AG04449 (cell line): Measurements from ENCODE around the gene TRPC3.

ENCODE experiments used
- CTCF ChIA-PET: fragments of 350-600 bp; formaldehyde crosslinking; extraction: SDS; loops from one replicate; lab custom pipeline; 2021; ENCODE audit warnings: antibody characterized with exemption; lab: Yijun Ruan, JAX
- POLR2A ChIA-PET: fragments of 400-600, 350-600 bp; formaldehyde crosslinking; extraction: SDS; loops from one replicate; lab custom pipeline; 2020; ENCODE audit warnings: antibody characterized with exemption, inconsistent platforms; lab: Yijun Ruan, JAX
- DNase-seq: peaks from one replicate; pipeline ENCODE4 v3.0.0-alpha.2; 2010; ENCODE audit warnings: low read depth, low spot score
- H3K4me3 ChIP-seq: 2 replicates; pipeline ENCODE4 v1.5.1; 2011; ENCODE audit warnings: low read depth, mild to moderate bottlenecking, control low read depth, low read length
- TF ChIP-seq, protein P1 (sequence below): IDR thresholded peaks from one replicate; pipeline ENCODE4 v1.5.1; 2011; ENCODE audit warnings: mild to moderate bottlenecking, moderate library complexity, low read length, control low read depth, inconsistent platforms; ENCODE audit not compliant: insufficient read depth; ENCODE audit errors: missing control alignments

TRPC3 gene

DNA sequence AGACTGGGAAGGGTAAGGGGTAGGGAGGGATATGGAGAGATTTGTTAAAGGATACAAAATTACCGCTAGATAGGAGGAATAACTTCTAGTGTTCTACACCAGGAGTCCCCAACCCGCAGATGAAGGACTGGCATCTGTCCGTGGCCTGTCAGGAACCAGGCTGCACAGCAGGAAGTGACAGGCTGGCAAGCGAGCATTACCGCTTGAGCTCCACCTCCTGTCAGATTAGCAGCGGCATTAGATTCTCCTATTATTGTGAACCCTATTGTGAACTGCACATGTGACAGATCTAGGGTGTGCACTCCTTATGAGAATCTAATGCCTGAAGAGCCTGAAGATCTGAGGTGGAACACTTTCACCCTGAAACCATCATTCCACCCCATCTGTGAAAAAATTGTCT, 53.7 kb downstream of the TRPC3 start:
- ChIA-PET CTCF (interaction anchor here (0.6 to 1.0 kb wide), 2 partner anchors 21 to 51 kb away, joined by 3 read pairs; no protein-coding TSS in a partner anchor), POLR2A (no interaction called here)
- H3K4me3 ChIP-seq: no peak overlapping the region
- TF ChIP-seq, protein P1, sequence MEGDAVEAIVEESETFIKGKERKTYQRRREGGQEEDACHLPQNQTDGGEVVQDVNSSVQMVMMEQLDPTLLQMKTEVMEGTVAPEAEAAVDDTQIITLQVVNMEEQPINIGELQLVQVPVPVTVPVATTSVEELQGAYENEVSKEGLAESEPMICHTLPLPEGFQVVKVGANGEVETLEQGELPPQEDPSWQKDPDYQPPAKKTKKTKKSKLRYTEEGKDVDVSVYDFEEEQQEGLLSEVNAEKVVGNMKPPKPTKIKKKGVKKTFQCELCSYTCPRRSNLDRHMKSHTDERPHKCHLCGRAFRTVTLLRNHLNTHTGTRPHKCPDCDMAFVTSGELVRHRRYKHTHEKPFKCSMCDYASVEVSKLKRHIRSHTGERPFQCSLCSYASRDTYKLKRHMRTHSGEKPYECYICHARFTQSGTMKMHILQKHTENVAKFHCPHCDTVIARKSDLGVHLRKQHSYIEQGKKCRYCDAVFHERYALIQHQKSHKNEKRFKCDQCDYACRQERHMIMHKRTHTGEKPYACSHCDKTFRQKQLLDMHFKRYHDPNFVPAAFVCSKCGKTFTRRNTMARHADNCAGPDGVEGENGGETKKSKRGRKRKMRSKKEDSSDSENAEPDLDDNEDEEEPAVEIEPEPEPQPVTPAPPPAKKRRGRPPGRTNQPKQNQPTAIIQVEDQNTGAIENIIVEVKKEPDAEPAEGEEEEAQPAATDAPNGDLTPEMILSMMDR: no peak
- DNase-seq: no peak

DNA sequence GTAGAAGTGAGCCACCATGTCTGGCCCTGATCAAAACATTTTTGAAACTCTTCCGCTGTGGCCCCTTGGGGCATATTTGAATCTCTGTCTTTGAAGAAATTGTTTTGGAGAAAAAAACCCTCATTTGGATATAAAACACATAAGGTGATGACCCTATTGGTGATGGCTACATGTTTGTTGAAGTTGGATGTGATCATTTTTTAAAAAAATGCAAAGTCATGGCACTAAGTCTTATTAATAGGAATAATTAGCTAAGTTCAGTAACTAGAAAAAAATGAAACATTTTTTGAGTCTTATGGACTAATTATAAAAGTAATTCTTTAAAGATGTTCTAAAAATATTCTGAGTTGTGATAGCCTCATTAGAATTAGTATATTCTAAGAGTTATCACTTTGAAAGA, 63.7 kb downstream of the TRPC3 start:
- no peak overlapping the region for H3K4me3 ChIP-seq
- ChIA-PET POLR2A (no interaction called here), CTCF (interaction anchor here (4.0 kb wide), 1 partner anchor 12 kb away, joined by 21 read pairs; no protein-coding TSS in a partner anchor)
- TF ChIP-seq, protein P1: no peak
- no peak for DNase-seq

DNA sequence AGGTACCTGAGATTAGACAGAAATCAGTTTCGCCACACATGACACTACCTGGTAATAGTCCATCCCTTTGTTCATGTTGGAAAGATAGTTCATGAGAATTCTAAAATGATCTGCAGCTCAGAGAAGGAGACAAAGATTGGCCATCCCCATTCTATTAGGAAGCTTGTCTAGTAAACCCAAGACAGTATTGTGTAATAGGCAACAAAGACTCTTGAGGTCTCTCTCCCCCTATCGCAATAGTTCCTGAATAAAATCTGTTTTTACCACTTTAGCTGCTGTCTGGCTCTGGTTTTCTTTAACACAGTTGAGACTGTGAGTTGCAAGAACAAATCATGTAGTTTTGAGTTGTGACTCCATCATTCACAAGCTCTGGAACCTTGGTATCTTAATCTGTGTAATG, 66.7 kb downstream of the TRPC3 start:
- no peak for DNase-seq
- H3K4me3 ChIP-seq: no peak overlapping the region
- TF ChIP-seq, protein P1: no peak
- CTCF ChIA-PET: interaction anchor here (1.0 to 4.0 kb wide), 2 partner anchors 15 to 693 kb away, joined by 3 to 21 read pairs; no protein-coding TSS in a partner anchor
- POLR2A ChIA-PET: no interaction called here

DNA sequence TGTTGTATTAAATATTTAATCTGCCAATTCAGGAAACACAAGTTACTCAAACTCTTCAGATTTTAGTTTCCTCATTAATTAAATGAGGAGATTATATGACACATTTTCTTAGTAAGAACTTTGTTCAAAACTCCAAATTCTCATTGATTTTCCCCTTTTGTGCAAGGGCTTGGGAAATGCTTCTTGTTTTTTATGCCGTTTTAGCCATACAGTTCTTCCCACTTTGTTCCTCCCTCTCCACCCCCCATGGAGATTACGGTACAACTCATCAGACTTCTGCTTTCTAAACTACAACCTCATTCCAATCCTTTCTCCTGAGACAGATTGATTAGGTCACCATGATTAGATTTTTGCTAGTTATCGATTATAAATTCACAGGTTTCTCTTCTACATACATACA, 70.7 kb downstream of the TRPC3 start:
- POLR2A ChIA-PET: no interaction called here
- CTCF ChIA-PET: no interaction called here
- no peak overlapping the region for H3K4me3 ChIP-seq
- no peak for DNase-seq
- TF ChIP-seq, protein P1: no peak

DNA sequence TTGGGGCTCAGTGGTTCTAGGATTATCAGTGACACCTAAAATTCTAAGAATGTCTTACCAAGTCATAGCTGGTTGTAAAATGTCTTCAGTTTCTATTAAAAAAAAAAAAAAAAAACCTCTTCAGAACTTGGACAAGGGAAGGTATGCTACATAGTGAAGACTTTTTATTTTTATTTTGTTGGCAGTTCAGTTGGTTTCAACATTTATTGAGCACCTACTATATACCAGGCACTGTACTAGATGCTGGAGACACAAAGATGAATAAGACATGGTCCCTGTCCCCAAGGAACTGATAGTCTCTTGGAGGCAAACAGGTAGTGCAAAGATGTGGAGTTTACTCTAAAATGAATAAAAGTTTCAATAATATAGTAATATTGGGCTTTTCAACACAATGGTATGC, 72.7 kb downstream of the TRPC3 start:
- DNase-seq: no peak
- TF ChIP-seq, protein P1: no peak
- ChIA-PET CTCF (interaction anchor here (2.2 kb wide), 1 partner anchor 21 kb away, joined by 6 read pairs; no protein-coding TSS in a partner anchor), POLR2A (no interaction called here)
- H3K4me3 ChIP-seq: no peak overlapping the region

DNA sequence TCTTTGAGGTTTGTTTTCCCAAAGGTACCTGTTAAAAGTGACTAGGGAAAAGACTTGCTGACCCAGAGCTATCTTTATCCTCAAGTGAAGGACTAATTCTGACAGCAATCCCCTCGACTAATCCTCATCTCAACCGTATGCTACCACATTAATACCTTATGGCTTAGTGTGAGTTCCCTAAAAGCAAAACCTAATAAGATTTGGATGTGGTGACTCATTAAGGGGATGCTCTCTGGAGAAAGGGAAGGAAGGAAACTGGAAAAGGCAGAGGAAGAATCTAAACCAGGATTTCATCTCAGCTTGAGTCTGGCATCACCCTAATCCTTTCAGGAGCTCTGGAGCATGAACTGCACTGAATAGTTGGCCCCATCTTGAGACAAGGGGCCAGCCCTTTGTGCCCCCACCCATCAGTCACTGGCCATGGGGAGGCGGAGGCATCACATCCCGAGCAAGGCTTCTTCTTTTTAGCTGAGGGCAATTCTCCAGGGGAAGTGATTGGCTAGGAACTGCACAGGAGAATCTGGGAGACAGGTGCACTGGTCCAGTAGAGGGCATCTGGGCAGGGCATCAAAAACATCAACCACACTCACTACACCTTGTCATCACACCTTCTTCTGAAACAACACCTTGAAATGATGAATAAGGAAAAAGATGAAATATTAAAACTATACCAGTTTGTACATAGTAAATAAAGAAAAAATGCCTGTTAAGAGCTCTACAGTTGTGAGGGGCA, 74.7 kb downstream of the TRPC3 start:
- H3K4me3 ChIP-seq: no peak overlapping the region
- CTCF ChIA-PET: interaction anchor here (1.3 to 1.7 kb wide), 3 partner anchors 21 to 700 kb away, joined by 3 to 5 read pairs (median 5); no protein-coding TSS in a partner anchor
- DNase-seq: no peak
- TF ChIP-seq, protein P1: no peak
- POLR2A ChIA-PET: no interaction called here
